ENCODE data around the gene CDC27. TPM values are rescaled to one million over a fixed set of nuclear protein-coding genes. Genes with fewer than 3 reads are reported as not detected.
A peak's percentile ranks its signal among the peaks of the same experiment; 100 is the strongest.
"Not testable (repeated sequence)": the region's sequence is repeated elsewhere in the genome, so short reads cannot be mapped to it uniquely, and the experiment has no call there.

CDC27 gene
- total RNA-seq, 1 donor from 2014 or later = 93.2 TPM

GRCh38 chr17:47072886-47073285, 116.2 kb downstream of the CDC27 start:
- peak; percentile 89 for DNase-seq (ENCODE audit: low read depth)

GRCh38 chr17:47071171-47071570, 117.9 kb downstream of the CDC27 start:
- not testable (repeated sequence) for DNase-seq (ENCODE audit: low read depth)

GRCh38 chr17:47070266-47070665, 118.8 kb downstream of the CDC27 start:
- peak; percentile 57 for DNase-seq (ENCODE audit: low read depth)

Other genes with a start within 250 kb of the CDC27 start
- 1.3 and 2.5 TPM in 2 replicates for gene RPRML, start 210.0 kb downstream of the CDC27 start, total RNA-seq
- 1,048 and 1,135 TPM in 2 replicates for gene MYL4, start 20.1 kb upstream of the CDC27 start, total RNA-seq
- 1.5 and 3.5 TPM in 2 replicates for gene ITGB3, start 64.5 kb upstream of the CDC27 start, total RNA-seq
- 1.9 and 3.4 TPM in 2 replicates for gene EFCAB13, start 134.7 kb upstream of the CDC27 start, total RNA-seq